ENCODE measurements around the gene CHP1. TPM values are rescaled to one million over a fixed set of nuclear protein-coding genes. Genes with fewer than 3 reads are reported as not detected.

CHP1 gene
- total RNA-seq, 1 experiment from 2014 or later = 76.5 TPM

- TF ChIP-seq CREB1 (CRISPR knock-in tag; IDR thresholded peaks at IDR 0.05) (no peak), USF1 (CRISPR knock-in tag; IDR thresholded peaks at IDR 0.05) (no peak), ESRRA (CRISPR knock-in tag; IDR thresholded peaks at IDR 0.05; ENCODE audit: borderline replicate concordance) (no peak), E2F4 (CRISPR knock-in tag; IDR thresholded peaks at IDR 0.05; ENCODE audit: borderline replicate concordance, low read depth) (no peak), ZNF396 (CRISPR knock-in tag; IDR thresholded peaks at IDR 0.05; ENCODE audit: borderline replicate concordance) (no peak), USF2 (CRISPR knock-in tag; IDR thresholded peaks at IDR 0.05) (no peak), ZNF416 (CRISPR knock-in tag; IDR thresholded peaks at IDR 0.05) (no peak), ZBTB43 (CRISPR knock-in tag; IDR thresholded peaks at IDR 0.05) (no peak), GABPB1 (CRISPR knock-in tag; IDR thresholded peaks at IDR 0.05) (no peak), SP1 (CRISPR knock-in tag; conservative IDR thresholded peaks at IDR 0.05) (no peak), E2F5 (CRISPR knock-in tag; IDR thresholded peaks at IDR 0.05) (no peak), JUN (CRISPR knock-in tag; IDR thresholded peaks at IDR 0.05) (no peak), KAT7 (CRISPR knock-in tag; IDR thresholded peaks at IDR 0.05; ENCODE audit: borderline replicate concordance) (no peak)
These were observed 48.8 kb upstream of the CHP1 start (continued) for GRCh38 chr15:41182266-41182665.

- DNase-seq (ENCODE audit: low spot score) (no peak), ATAC-seq (no peak)
- no peak overlapping the region for H3K4me3 Mint-ChIP-seq
- H3K27ac Mint-ChIP-seq = no peak overlapping the region
- CTCF ChIA-PET = interaction anchor here (0.9 to 1.1 kb wide), 2 partner anchors 249 to 281 kb away, joined by 3 to 4 read pairs; no protein-coding TSS in a partner anchor
- peaks cover 9% of the 10 kb centered on the region for H3K4me1 Mint-ChIP-seq
- no peaks in the 10 kb centered on the region for H3K36me3 Mint-ChIP-seq
- H3K27me3 Mint-ChIP-seq (ENCODE audit: low read depth) = no peaks in the 10 kb centered on the region
- no peaks in the 10 kb centered on the region for H3K9me3 Mint-ChIP-seq
- POLR2A ChIA-PET = no interaction called here
- no peak for TF ChIP-seq ARID4B (CRISPR knock-in tag; IDR thresholded peaks at IDR 0.05; ENCODE audit: borderline replicate concordance)
- no peak for TF ChIP-seq CTCF (IDR thresholded peaks at IDR 0.05)
- no peak for TF ChIP-seq MLX (CRISPR knock-in tag; IDR thresholded peaks at IDR 0.05)
- TF ChIP-seq RELA (CRISPR knock-in tag; IDR thresholded peaks at IDR 0.05; ENCODE audit: borderline replicate concordance) = no peak
- no peak for TF ChIP-seq JUN (CRISPR knock-in tag; IDR thresholded peaks at IDR 0.05)
- TF ChIP-seq SMAD4 (CRISPR knock-in tag; IDR thresholded peaks at IDR 0.05) = no peak
- no peak for TF ChIP-seq TEAD4 (CRISPR knock-in tag; IDR thresholded peaks at IDR 0.05)
- TF ChIP-seq GRHL2 (CRISPR knock-in tag; IDR thresholded peaks at IDR 0.05; ENCODE audit: insufficient replicate concordance, severe bottlenecking) = no peak
- TF ChIP-seq NFE2L1 (CRISPR knock-in tag; IDR thresholded peaks at IDR 0.05) = no peak
- no peak for TF ChIP-seq ZBTB21 (CRISPR knock-in tag; IDR thresholded peaks at IDR 0.05; ENCODE audit: borderline replicate concordance)
- no peak for TF ChIP-seq GTF2I (CRISPR knock-in tag; conservative IDR thresholded peaks at IDR 0.05)
- TF ChIP-seq ZSCAN18 (CRISPR knock-in tag; IDR thresholded peaks at IDR 0.05) = no peak
- TF ChIP-seq NFYB (CRISPR knock-in tag; conservative IDR thresholded peaks at IDR 0.05; ENCODE audit: low read depth) = no peak
These were observed 47.5 kb upstream of the CHP1 start for GRCh38 chr15:41183581-41183980.
